Epidermal melanocyte (primary cell): ENCODE data around the gene GLI3.

Experiments
- DNase-seq: peaks from one replicate; pipeline ENCODE4 v3.0.0; 2011; ENCODE audit warnings: low spot score; ENCODE audit not compliant: insufficient read length

The GLI3 gene

DNA sequence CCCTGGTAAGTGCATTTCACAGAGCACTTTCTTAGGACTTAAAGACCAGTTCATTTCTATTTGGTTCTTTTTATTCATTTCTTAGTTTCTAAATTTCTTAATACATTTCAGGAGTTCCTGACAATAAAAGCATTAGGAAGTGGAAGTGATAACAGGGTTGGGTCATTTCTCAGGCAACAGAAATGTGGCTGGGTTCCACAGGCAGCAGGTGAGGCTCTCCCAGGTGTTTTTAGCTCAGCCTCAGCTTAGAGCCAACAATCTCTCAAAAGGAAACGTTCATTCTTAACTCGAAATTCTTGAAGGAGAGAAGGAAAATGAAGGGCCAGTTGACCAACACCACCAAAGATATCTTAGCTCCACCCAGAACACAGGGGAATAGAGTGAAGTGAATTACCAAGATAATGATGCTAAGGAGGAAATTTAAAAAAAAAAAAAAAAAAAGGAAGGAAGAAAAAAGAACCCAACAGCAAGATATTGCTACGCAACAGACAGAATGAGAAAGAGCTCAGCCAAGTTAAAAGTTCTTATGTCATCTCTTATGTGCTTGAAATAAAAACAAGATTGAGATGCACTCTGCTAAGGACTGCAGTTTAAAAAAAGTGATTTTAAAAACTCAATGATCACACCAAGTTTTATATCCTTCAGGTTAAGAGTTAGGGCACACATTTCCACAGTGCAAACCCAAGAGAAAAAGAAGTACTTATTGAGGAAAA is 230.1 kb downstream of the GLI3 start:
- no peak for DNase-seq

DNA sequence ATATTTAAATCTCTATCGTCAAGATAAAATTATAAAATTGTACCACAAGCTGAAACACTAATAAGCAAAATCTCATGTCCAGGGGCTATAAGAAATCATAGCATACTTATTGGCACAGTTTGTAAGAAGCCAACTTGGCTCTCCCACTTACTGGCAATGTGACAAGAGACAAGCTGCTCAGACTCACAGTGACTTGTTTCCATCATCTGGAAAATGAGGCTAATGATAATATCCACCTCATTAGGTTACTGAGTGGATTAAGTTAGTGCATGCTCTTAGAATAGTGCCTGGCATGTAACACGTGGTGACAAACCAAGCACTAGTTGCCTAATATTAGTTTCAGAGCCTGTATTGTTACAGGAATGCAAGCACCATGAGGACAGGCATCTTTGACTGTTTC is 234.4 kb downstream of the GLI3 start:
- no peak for DNase-seq

DNA sequence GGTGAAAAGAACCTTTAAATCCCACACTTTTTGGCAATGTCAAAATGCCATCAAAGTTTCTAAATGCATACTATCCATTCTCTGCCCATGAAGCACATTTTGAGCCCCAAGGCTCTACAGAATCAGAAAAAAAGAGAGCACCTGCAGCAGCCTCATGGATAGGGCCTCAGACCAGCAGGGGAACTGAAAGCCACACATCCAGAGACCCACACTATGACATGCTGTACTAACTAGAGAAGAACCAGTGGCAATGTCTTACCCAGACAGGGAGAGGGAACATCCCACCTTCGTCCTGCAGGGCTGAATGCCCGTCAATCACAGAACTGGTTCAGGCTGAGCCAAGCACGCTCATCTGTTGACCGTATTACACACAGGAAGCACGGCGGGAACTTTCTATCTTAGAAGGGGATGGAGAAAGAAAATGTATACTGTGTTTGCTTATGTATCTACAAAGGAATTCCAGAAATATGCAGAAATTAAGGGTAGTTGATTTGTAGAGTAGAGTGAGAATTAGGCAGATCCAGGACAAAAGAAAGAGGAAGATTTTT is 237.2 kb downstream of the GLI3 start:
- no peak for DNase-seq

DNA sequence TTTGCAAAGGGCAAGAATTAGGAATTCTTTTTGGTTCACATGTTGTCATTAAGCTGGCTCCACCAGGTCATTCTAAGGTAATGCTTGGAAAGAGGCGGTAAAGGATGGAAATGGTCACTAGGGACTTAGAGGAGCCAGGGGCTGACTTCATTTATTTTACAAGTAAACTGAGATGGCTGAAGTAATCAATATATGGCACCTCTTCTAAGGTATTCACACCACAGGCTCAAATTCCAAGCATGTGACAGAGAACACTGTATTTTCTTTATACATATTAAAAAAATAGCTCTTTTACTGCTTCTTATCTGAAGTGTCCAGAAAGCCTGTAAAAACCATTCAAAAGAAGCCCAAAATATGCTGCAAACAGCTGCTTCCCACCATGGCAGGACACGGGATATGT is 239.0 kb downstream of the GLI3 start:
- no peak for DNase-seq

DNA sequence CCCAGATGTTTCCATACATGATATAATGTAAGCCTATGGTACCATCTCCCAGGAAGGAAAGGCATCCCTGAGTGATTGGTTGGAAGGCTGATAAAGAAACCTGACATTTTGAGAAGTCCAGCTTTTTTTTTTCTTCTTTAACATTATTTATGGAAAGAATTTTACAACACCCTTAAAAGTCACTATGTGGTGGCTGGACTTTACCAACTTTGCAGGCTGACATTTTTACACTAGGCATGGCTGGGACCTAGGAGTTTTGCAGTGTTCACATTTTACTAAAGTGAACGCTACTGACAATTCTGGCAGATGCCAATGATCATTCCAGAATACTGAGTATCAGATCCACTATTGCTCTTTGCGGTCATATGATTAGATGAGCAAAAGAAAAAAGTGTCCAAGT is 239.9 kb downstream of the GLI3 start:
- no peak for DNase-seq

DNA sequence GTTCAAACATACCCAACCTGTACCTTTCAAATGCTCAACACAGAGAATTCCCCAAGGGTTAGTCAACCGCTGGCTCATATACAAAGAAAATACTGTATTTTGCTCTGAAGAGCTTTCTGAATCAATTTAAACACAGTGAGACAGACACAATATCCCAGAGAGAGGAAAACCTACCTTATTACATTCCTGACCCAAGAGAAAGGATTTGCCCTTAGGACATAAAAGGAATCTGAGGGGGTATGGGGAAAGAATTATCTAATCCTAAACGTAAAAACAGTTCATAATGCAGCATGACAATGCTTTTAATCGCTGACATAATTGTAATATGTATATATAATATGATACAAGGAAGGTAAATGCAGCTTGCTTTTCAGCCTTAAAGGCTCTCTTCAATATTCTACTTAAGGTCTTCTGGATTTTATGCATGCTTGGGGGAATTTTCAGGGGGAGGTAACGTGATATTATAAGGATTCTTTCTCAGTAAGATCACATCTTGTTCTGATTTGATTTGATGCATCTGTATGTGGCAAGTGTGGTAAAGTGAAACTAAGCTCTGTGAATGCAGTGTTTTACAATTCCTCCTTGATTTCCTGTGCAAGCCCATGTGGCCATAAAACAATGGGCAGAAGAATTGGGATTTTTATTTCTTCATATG is 240.5 kb downstream of the GLI3 start:
- peak; percentile 39 for DNase-seq

DNA sequence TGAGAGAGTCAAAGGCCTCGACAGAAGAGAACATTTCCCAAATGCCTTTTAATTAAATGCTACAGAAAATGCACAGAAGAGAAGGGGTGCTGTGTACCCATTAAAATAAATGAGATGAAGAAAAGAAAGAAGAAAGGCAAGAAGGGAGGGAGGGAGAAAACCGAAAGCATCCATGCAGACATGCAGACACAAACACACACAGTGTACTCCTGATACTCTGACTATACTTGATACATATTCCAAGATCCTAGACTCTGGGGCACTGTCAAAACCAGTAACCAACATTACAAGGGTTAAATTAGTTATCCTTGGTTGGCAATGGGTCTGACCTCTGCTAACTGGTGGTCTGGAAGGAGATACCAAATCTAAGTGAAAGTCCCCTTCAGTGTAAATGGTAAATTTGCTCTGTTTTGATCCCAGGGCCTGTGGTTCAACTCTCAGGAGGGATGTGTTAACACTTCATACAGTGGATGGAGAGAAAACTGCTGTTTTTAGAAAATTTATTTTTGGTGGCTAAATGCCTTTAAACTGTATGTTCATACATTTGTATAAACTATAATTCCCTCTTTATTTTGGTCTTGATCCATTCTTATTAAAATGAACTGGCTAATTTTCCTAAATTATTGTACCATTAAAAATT is 241.3 kb downstream of the GLI3 start:
- no peak for DNase-seq

DNA sequence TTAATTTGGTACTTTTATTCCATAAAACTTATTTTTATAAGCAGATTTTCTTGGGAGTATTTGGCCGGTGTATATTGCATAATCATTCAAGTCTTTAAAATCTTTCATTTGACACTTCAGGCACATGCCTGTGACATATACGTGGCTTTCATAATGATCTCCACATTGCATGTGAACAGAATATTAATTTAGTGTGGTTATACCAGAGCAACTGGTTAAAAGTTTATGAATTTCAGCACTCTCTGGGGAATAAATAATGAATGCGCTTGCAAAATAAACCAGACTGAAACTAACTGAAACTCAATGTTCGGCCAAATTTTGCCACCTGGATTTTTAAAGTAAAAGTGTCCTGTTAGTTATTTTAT is 242.3 kb downstream of the GLI3 start:
- DNase-seq = no peak

DNA sequence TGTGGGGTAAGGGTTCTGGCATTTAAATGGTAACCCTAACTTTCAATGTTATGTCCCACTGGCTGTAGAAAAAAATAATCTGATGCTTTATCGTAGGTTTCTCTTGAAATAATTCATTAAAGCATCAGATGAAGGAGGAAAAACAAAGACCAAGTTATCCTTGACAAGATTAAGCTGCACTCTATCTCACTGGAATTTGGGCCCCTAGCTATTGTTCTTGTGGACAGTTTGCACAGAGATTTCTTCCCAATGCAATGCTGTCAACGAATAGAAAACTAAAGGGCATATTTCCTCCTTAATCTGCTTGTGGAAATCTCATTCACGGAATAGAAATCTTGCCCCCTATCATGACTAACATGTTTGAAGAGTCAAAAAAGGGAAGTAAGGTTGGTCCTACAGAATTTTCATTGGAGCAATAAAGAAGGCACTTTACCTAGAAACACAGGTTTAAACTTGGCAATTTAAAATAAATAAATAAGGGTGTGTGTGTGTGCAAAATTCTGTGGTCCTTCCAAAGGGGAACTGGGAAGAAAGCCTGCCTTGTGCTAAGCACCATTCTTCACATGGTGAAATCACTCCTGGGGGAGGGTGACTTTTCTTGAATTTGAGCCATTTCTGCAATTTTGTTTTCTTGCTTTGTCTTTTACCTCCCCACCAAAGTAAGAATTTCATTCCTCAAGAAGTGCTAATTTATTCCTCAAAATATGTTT is 242.8 kb downstream of the GLI3 start:
- no peak for DNase-seq

DNA sequence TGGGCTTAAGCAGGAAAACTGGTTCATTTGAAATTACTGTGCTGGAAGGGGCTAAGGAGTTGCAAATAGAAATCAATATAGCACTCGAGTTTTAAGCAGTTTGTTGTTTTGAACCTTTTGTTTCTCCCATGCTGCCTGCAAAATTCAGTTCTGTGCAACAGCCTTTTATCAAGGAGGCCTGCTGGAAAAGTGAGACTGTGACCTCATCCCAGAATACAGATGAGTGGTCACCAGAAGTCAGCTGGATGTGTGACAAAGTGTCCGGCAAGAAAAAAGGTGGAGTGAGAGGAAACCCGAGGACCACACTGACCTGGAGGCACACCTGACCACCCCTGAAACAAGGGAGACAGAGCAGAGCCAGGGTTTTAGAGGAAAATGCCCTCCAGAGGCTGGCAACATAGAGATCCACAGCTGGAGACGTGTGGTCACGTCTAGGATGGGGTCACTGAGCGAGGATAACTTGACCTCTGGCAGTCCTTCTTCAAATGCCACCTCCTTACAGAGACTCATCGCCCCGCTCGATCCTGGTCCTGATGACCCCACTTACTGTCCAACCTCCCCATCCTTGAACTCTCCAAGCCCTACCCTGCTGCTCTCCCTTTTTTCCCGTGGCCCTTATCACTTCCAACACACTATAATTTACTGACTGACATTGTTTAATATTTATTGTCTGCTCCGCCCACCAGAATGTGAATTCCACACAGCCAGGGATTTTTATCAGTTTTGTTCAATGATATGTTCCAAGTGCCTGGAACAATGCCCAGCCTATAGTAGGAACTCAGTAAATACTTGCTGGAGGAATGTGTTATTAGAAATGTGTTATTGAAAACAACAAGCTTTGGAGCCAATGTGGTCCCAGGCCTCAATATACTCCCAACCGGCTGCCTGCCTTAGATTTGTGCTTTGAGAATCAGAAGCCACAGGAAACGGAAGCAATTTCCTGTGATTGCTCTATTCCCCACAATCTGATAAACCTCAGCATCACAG is 243.8 kb downstream of the GLI3 start:
- no peak for DNase-seq

DNA sequence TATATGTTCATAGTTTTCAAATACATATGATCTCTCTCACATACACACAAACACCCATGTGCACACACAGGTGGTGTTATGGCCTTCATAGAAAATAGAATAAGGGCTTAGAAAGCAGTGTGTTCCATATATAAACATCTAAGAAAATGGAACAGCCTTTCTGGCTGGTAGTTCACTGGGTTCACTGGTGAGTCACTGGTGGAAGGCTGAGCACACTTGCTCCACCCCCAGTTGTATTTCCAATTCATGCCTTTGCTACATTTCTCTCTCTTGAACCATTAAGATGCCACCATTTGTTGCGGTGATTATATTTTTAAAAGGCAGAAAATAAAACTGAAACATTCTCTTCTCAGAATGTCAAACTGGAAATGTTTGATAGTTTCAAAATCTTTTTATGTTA is 252.1 kb downstream of the GLI3 start:
- no peak for DNase-seq

DNA sequence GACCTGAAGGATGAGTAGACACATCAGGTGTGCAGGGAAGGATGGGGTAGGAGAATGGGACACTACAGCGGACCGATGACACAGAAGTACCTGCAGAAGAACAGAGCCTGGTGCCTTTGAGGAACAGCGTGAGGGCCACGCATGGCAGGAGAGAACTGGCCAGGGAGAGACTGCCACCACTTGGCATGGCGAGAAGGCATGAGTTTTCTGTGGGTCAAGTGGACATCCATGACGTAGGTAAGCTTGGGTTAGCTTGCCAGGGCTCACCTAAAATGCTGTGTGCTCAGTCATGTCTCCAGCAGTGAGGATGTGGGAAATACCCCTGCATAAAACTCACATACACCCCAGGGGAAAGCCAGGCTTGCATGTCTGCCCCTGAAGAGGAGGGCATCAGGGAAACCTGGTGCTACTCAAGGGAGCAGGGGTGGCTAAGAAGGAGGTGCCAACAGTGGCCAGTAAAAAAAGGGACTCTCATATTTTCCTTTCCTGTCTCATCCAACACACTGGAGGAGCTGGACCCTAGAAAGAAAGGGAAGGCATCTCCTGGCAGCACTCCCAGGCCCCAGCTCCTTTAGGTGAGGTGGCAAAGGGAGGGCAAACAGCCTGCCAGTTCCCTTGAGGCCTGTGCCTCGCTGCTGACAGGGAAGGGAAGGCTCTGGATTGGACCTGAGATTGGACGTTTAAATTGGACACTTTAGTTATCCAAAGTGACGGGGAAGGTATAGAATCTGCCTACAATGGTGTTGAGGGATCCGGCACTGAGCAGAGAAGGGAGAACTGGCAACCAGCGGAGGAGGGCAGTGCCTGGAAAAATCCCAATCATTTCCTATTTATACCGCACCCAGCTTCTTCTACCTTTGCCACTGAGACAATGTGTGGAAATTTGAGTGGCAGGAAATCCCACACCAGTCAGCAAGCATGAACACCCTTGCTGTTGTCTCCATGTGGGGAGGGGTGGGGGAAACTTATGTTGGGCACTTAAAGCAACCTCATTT is 255.7 kb downstream of the GLI3 start:
- no peak for DNase-seq

DNA sequence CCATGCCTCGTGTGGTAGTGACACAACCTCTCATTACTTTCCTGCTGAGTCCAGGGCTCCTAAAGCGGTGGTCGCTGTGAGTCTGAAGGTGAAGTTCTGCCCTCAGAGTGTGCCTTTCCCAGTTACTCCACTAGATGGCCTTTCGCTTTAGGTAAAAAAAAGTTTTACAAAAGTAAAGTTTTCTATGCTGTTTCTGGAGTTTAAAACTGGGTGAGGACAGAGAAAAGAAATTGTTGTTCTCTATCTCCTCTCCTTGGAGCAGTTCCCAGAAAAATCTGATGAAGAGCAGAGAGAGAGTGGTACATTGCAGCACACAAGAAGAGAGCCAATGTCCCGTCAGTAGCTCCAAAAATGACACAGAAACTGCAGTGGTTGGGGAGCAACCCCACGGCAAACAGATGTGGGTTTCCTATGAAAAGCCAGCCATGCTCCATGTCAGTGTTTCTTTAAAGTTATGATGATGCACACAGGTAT is 257.1 kb downstream of the GLI3 start:
- DNase-seq = peak; percentile 52

DNA sequence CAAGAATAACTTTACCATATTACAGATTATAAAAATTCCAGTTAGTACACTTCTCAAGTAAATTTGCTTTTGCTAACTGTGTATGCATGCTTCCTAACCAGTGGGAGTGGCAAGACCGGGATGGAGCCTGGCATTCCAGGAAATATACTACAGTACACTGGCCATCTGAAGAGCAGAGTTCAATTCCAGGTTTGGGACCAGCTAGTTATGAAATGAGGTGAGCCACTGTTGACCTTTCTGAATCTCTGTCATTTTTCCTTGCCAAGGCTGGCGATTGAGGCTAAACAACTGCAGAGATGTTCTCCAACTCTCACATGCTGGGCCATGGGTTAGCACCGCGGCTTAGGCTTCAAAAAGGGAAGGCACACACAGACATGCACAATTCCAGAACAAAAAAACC is 258.2 kb downstream of the GLI3 start:
- no peak for DNase-seq

DNA sequence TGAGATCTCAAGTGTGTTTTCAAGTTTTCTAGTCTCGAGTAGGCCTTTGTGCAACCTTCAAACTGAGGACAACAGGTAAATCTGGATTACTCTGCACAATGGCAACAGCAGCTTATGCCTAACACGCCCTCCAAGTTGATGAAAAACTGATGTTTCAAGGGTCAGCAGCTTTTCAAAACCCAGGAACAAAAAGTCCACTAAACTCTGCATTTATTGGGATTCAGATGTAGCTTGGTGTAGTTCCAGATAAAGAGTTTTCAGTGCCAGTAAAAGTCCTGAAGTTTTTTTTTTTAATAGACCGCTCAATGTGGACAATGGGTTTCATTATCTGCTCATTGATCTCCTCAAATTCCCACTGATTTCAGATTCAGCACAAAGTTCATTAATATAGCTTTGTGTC is 259.3 kb downstream of the GLI3 start:
- no peak for DNase-seq

DNA sequence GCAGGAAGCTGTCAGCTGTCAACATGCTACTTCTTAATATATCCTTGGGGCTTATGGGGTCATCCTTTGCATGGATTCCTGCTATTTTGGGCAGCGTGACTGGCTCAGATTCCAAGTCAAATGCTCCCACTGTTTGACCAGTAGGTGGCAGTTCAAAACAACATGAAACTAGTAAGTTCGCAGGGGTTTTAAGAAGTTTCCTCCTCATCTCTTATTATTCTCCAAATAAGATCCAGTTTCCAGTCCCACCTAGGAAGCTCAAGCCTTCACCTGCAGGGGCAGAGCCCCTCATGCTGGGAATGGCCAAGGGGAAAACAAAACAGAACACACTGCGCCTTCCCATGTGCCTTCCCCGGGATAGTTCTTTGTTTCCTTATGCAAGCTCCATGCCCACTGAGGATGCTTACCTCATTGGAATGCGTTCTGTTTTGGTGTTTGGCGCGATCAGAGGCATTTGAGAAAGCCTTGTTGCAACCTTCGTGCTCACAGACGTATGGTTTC is 259.8 kb downstream of the GLI3 start:
- peak; percentile 65 for DNase-seq

DNA sequence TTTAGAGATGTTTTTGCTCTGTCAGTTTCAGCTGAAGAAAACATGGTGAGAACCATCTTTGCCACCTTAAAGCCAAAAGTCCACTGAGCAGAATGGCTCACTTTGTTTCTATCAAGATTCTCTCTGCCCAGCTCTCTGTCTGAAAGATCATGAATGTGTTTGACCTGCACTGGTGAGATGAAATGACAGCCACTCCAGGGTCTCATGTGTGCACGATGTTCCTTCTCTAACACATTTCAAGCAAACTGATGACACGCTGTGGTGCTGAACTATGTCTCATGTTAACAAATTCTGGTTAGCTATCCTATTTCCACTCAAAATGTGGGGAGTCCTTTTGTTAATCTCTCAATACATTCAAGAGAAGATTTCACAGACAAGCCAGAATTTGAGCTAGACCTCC is 260.6 kb downstream of the GLI3 start:
- DNase-seq = no peak

DNA sequence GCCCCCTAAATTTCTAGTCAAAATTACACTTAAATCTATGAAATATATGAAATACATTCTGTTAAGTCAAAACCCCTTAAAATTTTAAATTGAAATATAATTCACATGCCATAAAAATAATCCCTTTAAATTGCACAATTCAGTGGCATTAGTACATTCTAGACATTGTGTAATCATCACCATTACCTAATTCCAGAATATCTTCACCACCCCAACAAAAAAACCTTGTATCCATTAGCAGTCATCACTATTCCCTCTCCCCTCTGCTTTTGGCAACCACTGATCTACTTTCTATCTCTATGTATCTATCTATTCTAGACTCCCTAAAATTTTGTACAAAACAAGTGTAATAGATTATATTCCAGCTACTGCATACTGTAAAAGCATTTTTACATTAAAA is 261.2 kb downstream of the GLI3 start:
- no peak for DNase-seq

DNA sequence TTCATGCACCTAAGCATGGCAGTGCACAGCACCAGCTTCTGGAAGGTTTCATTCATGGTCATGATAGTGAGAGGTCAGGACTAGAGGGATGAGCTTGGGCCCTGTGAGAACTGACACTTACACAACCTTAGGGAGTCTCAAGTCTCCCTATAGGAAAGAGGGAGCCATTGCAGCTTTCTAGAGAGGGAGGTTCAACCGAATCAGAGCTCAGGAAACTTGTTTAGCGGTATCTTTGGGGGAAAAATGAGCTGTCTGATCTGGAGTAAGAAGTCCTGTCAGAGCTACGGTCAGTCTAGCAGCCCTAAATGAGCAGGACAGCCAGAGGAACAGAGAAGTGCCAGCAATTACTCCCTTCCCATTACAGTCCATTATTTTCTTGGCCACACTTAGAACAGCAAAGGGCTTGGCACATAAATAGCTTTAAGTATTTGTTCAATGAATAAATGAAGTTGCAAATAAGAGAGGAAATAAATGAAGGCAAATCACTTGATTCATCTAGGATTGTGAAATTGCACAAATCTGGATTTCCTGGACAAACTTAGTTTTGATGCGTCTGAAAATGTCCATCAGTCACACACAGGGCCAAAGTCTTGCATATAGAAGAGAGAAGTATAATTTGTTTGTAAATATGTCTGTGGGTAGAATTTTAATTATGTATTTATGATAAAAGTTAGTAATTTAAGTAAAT is 262.0 kb downstream of the GLI3 start:
- no peak for DNase-seq
